ENCODE measurements around the gene PLAA.

The PLAA gene

GRCh38 chr9:26856413-26857032, 90.5 kb downstream of the PLAA start:
- TF ChIP-seq ZFX (IDR thresholded peaks at IDR 0.05) (no peak), CTCF (conservative IDR thresholded peaks at IDR 0.05) (peak; percentile 83)
- no peak overlapping the region for H3K27ac ChIP-seq

All from C4-2B (cell line).